Stromal cell of bone marrow (primary cell): Measurements from ENCODE around the gene LMBR1.
"Not testable (repeated sequence)": the region's sequence is repeated elsewhere in the genome, so short reads cannot be mapped to it uniquely, and the experiment has no call there.

ENCODE experiments used
- DNase-seq: peaks from one replicate; pipeline ENCODE4 v3.0.0-alpha.2; 2012; ENCODE audit warnings: low read depth

The LMBR1 gene

GRCh38 chr7:156655251-156655650 lies 237.7 kb downstream of the LMBR1 start:
- no peak for DNase-seq

GRCh38 chr7:156654511-156655234 lies 238.3 kb downstream of the LMBR1 start:
- DNase-seq, result no peak

- no peak for DNase-seq
Measured at GRCh38 chr7:156652886-156653568, 240.0 kb downstream of the LMBR1 start.

- no peak for DNase-seq
Measured at GRCh38 chr7:156651474-156651873, 241.5 kb downstream of the LMBR1 start.

GRCh38 chr7:156650042-156650441 lies 242.9 kb downstream of the LMBR1 start:
- DNase-seq, result no peak

- not testable (repeated sequence) for DNase-seq
Measured at GRCh38 chr7:156647330-156647729, 245.7 kb downstream of the LMBR1 start.

- DNase-seq, result no peak
Measured at GRCh38 chr7:156642306-156643045, 250.5 kb downstream of the LMBR1 start.

- no peak for DNase-seq
Measured at GRCh38 chr7:156640949-156641485, 252.0 kb downstream of the LMBR1 start.

GRCh38 chr7:156640257-156640948 lies 252.6 kb downstream of the LMBR1 start, which contains the start of gene RNF32:
TSS of gene RNF32 (plus strand) at chr7:156640774. CDS start at chr7:156643878, 3,104 bp downstream.
- peak; percentile 67 for DNase-seq

GRCh38 chr7:156639426-156640256 lies 253.3 kb downstream of the LMBR1 start:
- DNase-seq, result no peak

- DNase-seq, result no peak
Measured at GRCh38 chr7:156638443-156639077, 254.4 kb downstream of the LMBR1 start.

- not testable (repeated sequence) for DNase-seq
Measured at GRCh38 chr7:156637093-156637492, 255.9 kb downstream of the LMBR1 start.

- no peak for DNase-seq
Measured at GRCh38 chr7:156635529-156636385, 257.2 kb downstream of the LMBR1 start.

- DNase-seq, result no peak
Measured at GRCh38 chr7:156634117-156634516, 258.9 kb downstream of the LMBR1 start.

- DNase-seq, result no peak
Measured at GRCh38 chr7:156629873-156630272, 263.1 kb downstream of the LMBR1 start.

GRCh38 chr7:156628562-156628961 lies 264.4 kb downstream of the LMBR1 start:
- DNase-seq, result no peak
